Progenitor cell of endocrine pancreas (in vitro differentiated cells): ENCODE measurements around the gene MRPS22. TPM values are rescaled to one million over a fixed set of nuclear protein-coding genes. Genes with fewer than 3 reads are reported as not detected.
A peak's percentile ranks its signal among the peaks of the same experiment; 100 is the strongest.

Experiments
- DNase-seq: peaks from one replicate; pipeline ENCODE4 v3.0.0; 2021; ENCODE audit warnings: low spot score; ENCODE audit not compliant: unreplicated experiment
- H3K27ac Mint-ChIP-seq: 2 replicates; pipeline ENCODE4 v1.8.0; 2021; ENCODE audit warnings: mild to moderate bottlenecking, moderate library complexity, mixed read lengths
- H3K27me3 Mint-ChIP-seq: 2 replicates; pipeline ENCODE4 v1.8.0; 2021; ENCODE audit warnings: mixed read lengths
- H3K36me3 Mint-ChIP-seq: 2 replicates; pipeline ENCODE4 v1.8.0; 2022; ENCODE audit warnings: mixed read lengths; ENCODE audit not compliant: insufficient read depth
- H3K4me1 Mint-ChIP-seq: 2 replicates; pipeline ENCODE4 v1.8.0; 2021; ENCODE audit warnings: low read depth, mixed read lengths
- H3K4me3 Mint-ChIP-seq: 2 replicates; pipeline ENCODE4 v1.8.0; 2021; ENCODE audit warnings: low read depth, mild to moderate bottlenecking, moderate library complexity, mixed read lengths
- H3K9me3 Mint-ChIP-seq: 2 replicates; pipeline ENCODE4 v1.8.0; 2021; ENCODE audit warnings: low read depth, mixed read lengths
- total RNA-seq: library from RNA; stranded (reverse); gene quantifications from 2 replicates; pipeline ENCODE4 v1.2.1, GENCODE V29; 2021
- TF ChIP-seq, protein P1 (sequence below): fragments of 200-600 bp; sonication (generic); IDR thresholded peaks from one replicate; pipeline ENCODE4 v1.5.0; 2021; ENCODE audit warnings: antibody characterized with exemption, mild to moderate bottlenecking; ENCODE audit not compliant: unreplicated experiment

Gene MRPS22
- total RNA-seq, 1 donor from 2014 or later = 39.5 TPM

DNA sequence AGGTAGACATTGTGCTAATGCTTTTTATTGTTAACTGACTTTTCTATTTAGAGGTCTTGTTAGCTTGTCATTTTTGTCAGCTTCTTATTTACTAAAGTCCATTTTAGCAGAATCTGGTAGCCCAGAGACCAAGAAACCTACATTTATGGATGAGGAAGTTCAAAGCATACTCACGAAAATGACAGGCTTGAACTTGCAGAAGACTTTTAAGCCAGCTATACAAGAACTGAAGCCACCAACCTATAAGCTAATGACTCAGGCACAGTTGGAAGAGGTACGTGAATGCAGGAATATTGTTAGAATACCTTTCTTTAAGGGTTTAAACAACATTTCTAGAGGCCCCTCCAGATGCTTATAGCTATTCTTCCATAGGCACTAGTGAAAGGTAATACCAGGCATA lies 3.0 kb downstream of the MRPS22 start:
- H3K4me1 Mint-ChIP-seq = no peaks in the 10 kb centered on the region
- TF ChIP-seq, protein P1, sequence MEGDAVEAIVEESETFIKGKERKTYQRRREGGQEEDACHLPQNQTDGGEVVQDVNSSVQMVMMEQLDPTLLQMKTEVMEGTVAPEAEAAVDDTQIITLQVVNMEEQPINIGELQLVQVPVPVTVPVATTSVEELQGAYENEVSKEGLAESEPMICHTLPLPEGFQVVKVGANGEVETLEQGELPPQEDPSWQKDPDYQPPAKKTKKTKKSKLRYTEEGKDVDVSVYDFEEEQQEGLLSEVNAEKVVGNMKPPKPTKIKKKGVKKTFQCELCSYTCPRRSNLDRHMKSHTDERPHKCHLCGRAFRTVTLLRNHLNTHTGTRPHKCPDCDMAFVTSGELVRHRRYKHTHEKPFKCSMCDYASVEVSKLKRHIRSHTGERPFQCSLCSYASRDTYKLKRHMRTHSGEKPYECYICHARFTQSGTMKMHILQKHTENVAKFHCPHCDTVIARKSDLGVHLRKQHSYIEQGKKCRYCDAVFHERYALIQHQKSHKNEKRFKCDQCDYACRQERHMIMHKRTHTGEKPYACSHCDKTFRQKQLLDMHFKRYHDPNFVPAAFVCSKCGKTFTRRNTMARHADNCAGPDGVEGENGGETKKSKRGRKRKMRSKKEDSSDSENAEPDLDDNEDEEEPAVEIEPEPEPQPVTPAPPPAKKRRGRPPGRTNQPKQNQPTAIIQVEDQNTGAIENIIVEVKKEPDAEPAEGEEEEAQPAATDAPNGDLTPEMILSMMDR = no peak
- peaks cover 7% of the 10 kb centered on the region for H3K27me3 Mint-ChIP-seq
- H3K9me3 Mint-ChIP-seq = peaks cover 5% of the 10 kb centered on the region
- H3K4me3 Mint-ChIP-seq = no peak overlapping the region
- no peak for DNase-seq
- no peak overlapping the region for H3K27ac Mint-ChIP-seq
- H3K36me3 Mint-ChIP-seq = peaks cover 17% of the 10 kb centered on the region

DNA sequence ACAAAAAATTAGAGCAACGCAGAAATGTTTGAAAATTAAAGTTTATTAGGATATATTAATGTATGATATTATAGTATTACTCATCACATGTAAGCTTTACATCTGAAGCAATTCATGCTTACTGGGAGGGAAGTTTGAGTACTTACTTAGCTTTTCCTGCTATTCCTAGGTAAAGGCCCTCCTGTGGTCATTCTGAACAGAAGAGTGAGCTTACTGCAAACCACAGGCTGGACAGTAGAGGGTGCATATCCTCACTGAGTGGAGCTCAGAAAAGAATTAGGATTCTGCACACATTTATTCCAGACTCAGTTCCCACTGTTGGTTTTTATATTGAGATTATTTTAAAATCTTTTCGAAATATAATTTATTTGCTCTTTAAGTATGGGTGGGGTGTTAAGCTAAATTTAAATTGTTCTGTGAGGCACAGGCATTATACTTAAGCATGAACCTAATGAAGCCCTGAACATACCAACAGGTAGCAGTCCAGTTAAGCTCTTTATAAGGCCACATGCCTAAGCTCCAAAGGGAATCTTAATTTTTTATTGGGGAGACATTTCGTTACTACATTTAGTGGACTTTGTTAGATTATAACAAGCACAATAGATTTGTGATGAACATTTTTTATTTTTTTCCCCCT lies 10.2 kb downstream of the MRPS22 start:
- no peak overlapping the region for H3K27ac Mint-ChIP-seq
- no peaks in the 10 kb centered on the region for H3K9me3 Mint-ChIP-seq
- H3K36me3 Mint-ChIP-seq = peaks cover 29% of the 10 kb centered on the region
- no peak for DNase-seq
- no peak overlapping the region for H3K4me3 Mint-ChIP-seq
- no peaks in the 10 kb centered on the region for H3K27me3 Mint-ChIP-seq
- TF ChIP-seq, protein P1 = peak; percentile 68
- H3K4me1 Mint-ChIP-seq = no peaks in the 10 kb centered on the region

DNA sequence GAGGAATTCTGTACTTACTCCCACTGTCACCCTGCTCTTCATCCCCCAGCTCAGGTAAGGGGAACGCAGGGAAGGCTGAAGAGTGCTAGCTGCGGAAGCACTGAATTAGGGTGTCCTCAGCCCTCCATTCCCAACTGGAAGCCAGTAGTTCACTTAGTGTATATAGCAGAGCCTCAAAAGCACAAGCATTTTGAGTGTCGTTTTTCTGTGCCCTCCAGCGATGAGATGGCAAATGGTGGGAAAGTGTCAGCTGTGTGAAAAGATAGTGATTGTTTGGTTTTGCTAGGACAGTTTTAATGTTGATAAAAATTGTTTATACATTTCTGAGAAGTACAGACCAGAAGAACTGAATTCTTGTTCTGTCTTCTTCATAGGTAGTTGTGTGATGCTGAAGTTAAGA lies 10.8 kb downstream of the MRPS22 start:
- peaks cover 30% of the 10 kb centered on the region for H3K36me3 Mint-ChIP-seq
- H3K4me1 Mint-ChIP-seq = no peaks in the 10 kb centered on the region
- H3K4me3 Mint-ChIP-seq = no peak overlapping the region
- no peak overlapping the region for H3K27ac Mint-ChIP-seq
- TF ChIP-seq, protein P1 = no peak
- DNase-seq = no peak
- H3K9me3 Mint-ChIP-seq = no peaks in the 10 kb centered on the region
- H3K27me3 Mint-ChIP-seq = no peaks in the 10 kb centered on the region

- H3K4me3 Mint-ChIP-seq = no peak overlapping the region
- no peaks in the 10 kb centered on the region for H3K27me3 Mint-ChIP-seq
- TF ChIP-seq, protein P1 = no peak
- H3K27ac Mint-ChIP-seq = no peak overlapping the region
- peaks cover 34% of the 10 kb centered on the region for H3K36me3 Mint-ChIP-seq
- no peaks in the 10 kb centered on the region for H3K4me1 Mint-ChIP-seq
- no peaks in the 10 kb centered on the region for H3K9me3 Mint-ChIP-seq
- DNase-seq = no peak
Observed at GRCh38 chr3:139355476-139355875, 11.7 kb downstream of the MRPS22 start.

- peak overlapping the region; percentile 19 for H3K27ac Mint-ChIP-seq
- no peaks in the 10 kb centered on the region for H3K9me3 Mint-ChIP-seq
- H3K27me3 Mint-ChIP-seq = no peaks in the 10 kb centered on the region
- no peak overlapping the region for H3K4me3 Mint-ChIP-seq
- no peak for DNase-seq
- H3K36me3 Mint-ChIP-seq = peaks cover 34% of the 10 kb centered on the region
- TF ChIP-seq, protein P1 = no peak
- H3K4me1 Mint-ChIP-seq = no peaks in the 10 kb centered on the region
Observed at GRCh38 chr3:139355891-139356290, 12.1 kb downstream of the MRPS22 start.
